HepG2 (cell line): ENCODE measurements around the gene PNPLA2. TPM values are rescaled to one million over a fixed set of nuclear protein-coding genes. Genes with fewer than 3 reads are reported as not detected.

Source experiments
- AHR ChIP-seq: IDR thresholded peaks from 2 replicates; pipeline ENCODE4 v1.6.1; 2018; ENCODE audit warnings: missing genetic modification reagents, missing compliant biosample characterization
- CERS6 ChIP-seq: sonication (generic); formaldehyde crosslinking; IDR thresholded peaks from 2 replicates; pipeline ENCODE4 v1.5.0; 2020; ENCODE audit warnings: missing genetic modification reagents
- DNMT1 ChIP-seq: sonication (generic); formaldehyde crosslinking; IDR thresholded peaks from 2 replicates; pipeline ENCODE4 v1.5.1; 2020; ENCODE audit warnings: mild to moderate bottlenecking, missing genetic modification reagents
- E2F2 ChIP-seq: sonication (generic); formaldehyde crosslinking; IDR thresholded peaks from 2 replicates; pipeline ENCODE4 v1.4.0; 2020; ENCODE audit warnings: missing genetic modification reagents, borderline replicate concordance
- FOSL1 ChIP-seq: sonication (generic); formaldehyde crosslinking; IDR thresholded peaks from 2 replicates; pipeline ENCODE4 v1.9.0; 2021; ENCODE audit warnings: missing genetic modification reagents, borderline replicate concordance
- FOSL2 ChIP-seq: sonication (generic); formaldehyde crosslinking; IDR thresholded peaks from 2 replicates; pipeline ENCODE4 v1.4.0; 2020; ENCODE audit warnings: missing genetic modification reagents
- HNF1A ChIP-seq, 2 experiments: sonication (generic) in 1 of 2; formaldehyde crosslinking in 1 of 2; IDR thresholded peaks; 2 replicates each; pipeline versions ENCODE4 v1.4.0 to v1.6.1; 2016 to 2020; ENCODE audit warnings: borderline replicate concordance in 1 of 2, low read depth in 1 of 2, mild to moderate bottlenecking in 1 of 2, missing genetic modification reagents in 1 of 2
- MEIS2 ChIP-seq: sonication (generic); formaldehyde crosslinking; IDR thresholded peaks from 2 replicates; pipeline ENCODE4 v1.9.0; 2021; ENCODE audit warnings: mild to moderate bottlenecking, missing genetic modification reagents
- MTF2 ChIP-seq: sonication (generic); formaldehyde crosslinking; IDR thresholded peaks from 2 replicates; pipeline ENCODE4 v1.5.0; 2020; ENCODE audit warnings: missing genetic modification reagents, borderline replicate concordance
- NR2F1 ChIP-seq, 2 experiments: fragments of 450-650 bp in 1 of 2; formaldehyde crosslinking in 1 of 2; IDR thresholded peaks; 2 replicates each; pipeline versions ENCODE4 v1.5.0 to v1.6.1; 2016 to 2020; ENCODE audit warnings: mild to moderate bottlenecking in 1 of 2, missing compliant biosample characterization in 1 of 2, missing genetic modification reagents in 1 of 2, moderate library complexity in 1 of 2
- RBFOX2 ChIP-seq: fragments of 200-400 bp; formaldehyde crosslinking; IDR thresholded peaks from 2 replicates; pipeline ENCODE4 v1.6.1; 2017; ENCODE audit warnings: low read depth, mild to moderate bottlenecking, low read length
- STAT6 ChIP-seq: sonication (generic); formaldehyde crosslinking; IDR thresholded peaks from 2 replicates; pipeline ENCODE4 v1.4.0; 2020; ENCODE audit warnings: missing genetic modification reagents, mild to moderate bottlenecking, borderline replicate concordance
- TFAP4 ChIP-seq: sonication (generic); IDR thresholded peaks from 2 replicates; pipeline ENCODE4 v1.6.1; 2016; ENCODE audit warnings: low read depth, borderline replicate concordance
- TFDP1 ChIP-seq: IDR thresholded peaks from 2 replicates; pipeline ENCODE4 v1.6.1; 2016; ENCODE audit warnings: missing compliant biosample characterization, missing genetic modification reagents, borderline replicate concordance
- ZNF652 ChIP-seq: IDR thresholded peaks from 2 replicates; pipeline ENCODE4 v1.6.1; 2016; ENCODE audit warnings: low read depth, borderline replicate concordance
- polyA plus RNA-seq, 8 experiments: library from polyadenylated mRNA; depleted of rRNA in 3 of 8; stranded (reverse) in 7 of 8; unstranded in 1 of 8; fragments of >200 nt; fragmentation: Illumina TruSeq in 4 of 8; extraction: Trizol in 4 of 8; gene quantifications; 2 replicates each; pipeline versions ENCODE4 v1.2.1 to v1.2.3, GENCODE V29; 2011 to 2016; ENCODE audit warnings: low read depth in 4 of 8, missing spikeins in 1 of 8, mixed read lengths in 1 of 8; ENCODE audit not compliant: insufficient read depth in 1 of 8
- total RNA-seq, 5 experiments: library from RNA; depleted of rRNA; stranded (reverse); fragments of >200 nt; fragmentation: Illumina TruSeq; extraction: Trizol; gene quantifications; 2 replicates each; pipeline ENCODE4 v1.2.3, GENCODE V29; 2016; ENCODE audit warnings: low read depth in 1 of 5

Gene PNPLA2
- total and polyA plus RNA-seq, 2 of the 13 experiments (the other 11 are each of a cell fraction or from before 2014, with no cell fraction given) = 10.5 to 43.2 TPM

GRCh38 chr11:820655-821511, 2.2 kb downstream of the PNPLA2 start (continued):
- TF ChIP-seq FOSL1 (CRISPR knock-in tag) (peak; percentile 66; the same call in 1 of the 2 replicates), AHR (CRISPR knock-in tag) (no peak), E2F2 (CRISPR knock-in tag) (no peak), NR2F1 (CRISPR knock-in tag; IDR thresholded peaks at IDR 0.05) (no peak), DNMT1 (CRISPR knock-in tag) (no peak), FOSL2 (CRISPR knock-in tag) (peak; percentile 98), ZNF652 (CRISPR knock-in tag) (no peak), TFAP4 (peak; percentile 87; the same call in 1 of the 2 replicates), STAT6 (CRISPR knock-in tag) (no peak), TFDP1 (CRISPR knock-in tag) (no peak), CERS6 (CRISPR knock-in tag) (no peak), MTF2 (CRISPR knock-in tag) (no peak), RBFOX2 (peak; percentile 13; the same call in 1 of the 2 replicates), HNF1A (IDR thresholded peaks at IDR 0.05; ENCODE audit: low read depth) (no peak), HNF1A (CRISPR knock-in tag; IDR thresholded peaks at IDR 0.05; ENCODE audit: borderline replicate concordance) (no peak), MEIS2 (no peak)
